Activated CD4-positive, alpha-beta T cell treated with anti-CD3 and anti-CD28 coated beads, Interleukin-2, Interleukin-4, amounts not matched to agents 100 ng/mL and 50 ng/mL, durations not matched to agents 16 hours and 8 hours (primary cell): Measurements from ENCODE around the gene ANKRD23.

ENCODE experiments used
- DNase-seq: peaks from one replicate; pipeline ENCODE4 v3.0.0-alpha.2; 2020; ENCODE audit warnings: low spot score

Gene ANKRD23

GRCh38 chr2:96837575-96837974, 6.2 kb downstream of the ANKRD23 start:
- no peak for DNase-seq

GRCh38 chr2:96835830-96836229, 8.0 kb downstream of the ANKRD23 start:
- DNase-seq: no peak

GRCh38 chr2:96832754-96833507, 10.9 kb downstream of the ANKRD23 start:
- no peak for DNase-seq

GRCh38 chr2:96832408-96832753, 11.4 kb downstream of the ANKRD23 start:
- DNase-seq: no peak

- no peak for DNase-seq
These were observed 12.1 kb downstream of the ANKRD23 start for GRCh38 chr2:96831679-96832078.

GRCh38 chr2:96830044-96830562, 13.7 kb downstream of the ANKRD23 start:
- no peak for DNase-seq

GRCh38 chr2:96828874-96829273, 14.9 kb downstream of the ANKRD23 start:
- no peak for DNase-seq

GRCh38 chr2:96828436-96828835, 15.4 kb downstream of the ANKRD23 start:
- no peak for DNase-seq

- DNase-seq: no peak
These were observed 17.1 kb downstream of the ANKRD23 start for GRCh38 chr2:96826546-96827278.

GRCh38 chr2:96825057-96825456, 18.8 kb downstream of the ANKRD23 start:
- DNase-seq: no peak

GRCh38 chr2:96824079-96824870, 19.5 kb downstream of the ANKRD23 start:
- DNase-seq: no peak

GRCh38 chr2:96823198-96823597, 20.6 kb downstream of the ANKRD23 start:
- DNase-seq: no peak

- no peak for DNase-seq
These were observed 21.0 kb downstream of the ANKRD23 start for GRCh38 chr2:96822786-96823185.

GRCh38 chr2:96821113-96821675, 22.6 kb downstream of the ANKRD23 start:
- DNase-seq: no peak

GRCh38 chr2:96819876-96820511, 23.8 kb downstream of the ANKRD23 start:
- no peak for DNase-seq

- no peak for DNase-seq
These were observed 24.5 kb downstream of the ANKRD23 start for GRCh38 chr2:96819128-96819875.

GRCh38 chr2:96817882-96818281, 25.9 kb downstream of the ANKRD23 start:
- DNase-seq: no peak

- DNase-seq: no peak
These were observed 26.8 kb downstream of the ANKRD23 start for GRCh38 chr2:96816836-96817702.

- peak; percentile 97 for DNase-seq
These were observed 27.5 kb downstream of the ANKRD23 start, which contains the start of gene CNNM3 for GRCh38 chr2:96816127-96816835. Gene CNNM3 (plus strand): TSS chr2:96816268. CDS start chr2:96816278, 10 bp downstream.
